Common myeloid progenitor, CD34-positive (primary cell): ENCODE data around the gene TBX21.

ENCODE experiments used
- CTCF ChIA-PET: fragments of 350-600 bp; sonication (Branson Sonifier 250); formaldehyde crosslinking; loops from one replicate; lab custom pipeline; 2021; ENCODE audit warnings: antibody characterized with exemption; lab: Charles Lee
- POLR2A ChIA-PET: fragments of 350-600 bp; sonication (Branson Sonifier 250); formaldehyde crosslinking; loops from one replicate; lab custom pipeline; 2021; ENCODE audit warnings: antibody characterized with exemption; lab: Charles Lee
- DNase-seq, 3 donors: peaks; one replicate each; pipeline versions ENCODE4 v3.0.0 to v3.0.0-alpha.2; 2013
- H3K27ac ChIP-seq, 2 experiments: 1 replicate in 1 of 2; 2 replicates in 1 of 2; pipeline ENCODE4 v1.7.0; 2013; ENCODE audit warnings: inconsistent platforms in 2 of 2, low read length in 2 of 2, mild to moderate bottlenecking in 2 of 2, low read depth in 1 of 2, moderate library complexity in 1 of 2; ENCODE audit not compliant: severe bottlenecking in 2 of 2, insufficient read depth in 1 of 2, poor library complexity in 1 of 2
- H3K27me3 ChIP-seq, 5 experiments: replicated peaks in 2 of 5; 1 replicate in 3 of 5; 2 replicates in 2 of 5; pipeline versions ENCODE4 v1.6.1 to v1.7.0; 2013; ENCODE audit warnings: low read length in 4 of 5, mild to moderate bottlenecking in 2 of 5, moderate library complexity in 2 of 5, inconsistent platforms in 1 of 5; ENCODE audit not compliant: insufficient read depth in 5 of 5, control insufficient read depth in 4 of 5
- H3K36me3 ChIP-seq, 4 experiments: 1 replicate in 2 of 4; 2 replicates in 2 of 4; pipeline versions ENCODE4 v1.6.1 to v1.7.0; 2013; ENCODE audit warnings: low read length in 3 of 4, control low read depth in 1 of 4, mild to moderate bottlenecking in 1 of 4; ENCODE audit not compliant: control insufficient read depth in 4 of 4, insufficient read depth in 4 of 4
- H3K4me1 ChIP-seq, 4 experiments: 1 replicate in 3 of 4; 2 replicates in 1 of 4; pipeline versions ENCODE4 v1.6.1 to v1.7.1; 2013; ENCODE audit warnings: low read length in 3 of 4, mild to moderate bottlenecking in 3 of 4, control low read depth in 1 of 4, inconsistent platforms in 1 of 4, moderate library complexity in 1 of 4; ENCODE audit not compliant: control insufficient read depth in 4 of 4, insufficient read depth in 4 of 4; ENCODE audit errors: control extremely low read depth in 1 of 4
- H3K4me3 ChIP-seq, 7 experiments: 1 replicate in 4 of 7; 2 replicates in 3 of 7; pipeline versions ENCODE4 v1.5.1 to v1.7.0; 2013; ENCODE audit warnings: mild to moderate bottlenecking in 7 of 7, low read length in 6 of 7, moderate library complexity in 6 of 7, inconsistent platforms in 2 of 7, low read depth in 2 of 7, control low read depth in 1 of 7; ENCODE audit not compliant: insufficient read depth in 4 of 7, control insufficient read depth in 1 of 7; ENCODE audit errors: extremely low read depth in 1 of 7
- H3K9me3 ChIP-seq, 5 experiments: 1 replicate in 4 of 5; 2 replicates in 1 of 5; pipeline versions ENCODE4 v1.6.1 to v1.7.1; 2013; ENCODE audit warnings: low read length in 4 of 5, mild to moderate bottlenecking in 2 of 5, inconsistent platforms in 1 of 5, low read depth in 1 of 5, moderate library complexity in 1 of 5; ENCODE audit not compliant: control insufficient read depth in 4 of 5, insufficient read depth in 2 of 5; ENCODE audit errors: control extremely low read depth in 1 of 5
- WGBS: methylation state at CpG from one replicate; pipeline ENCODE4 v1.1.5; 2013; ENCODE audit not compliant: insufficient coverage; 5-methylcytosine and 5-hydroxymethylcytosine counted together

TBX21 gene

GRCh38 chr17:47785538-47786123 is 52.6 kb downstream of the TBX21 start:
- H3K27ac ChIP-seq = no peak overlapping the region
- H3K4me3 ChIP-seq = no peak overlapping the region
- 46% methylated on average over 4 of the region's 5 CpGs for WGBS
- CTCF ChIA-PET = interaction anchor here (1.1 to 1.4 kb wide), 6 partner anchors 13 to 88 kb away, joined by 3 to 5 read pairs (median 3); no protein-coding TSS in a partner anchor
- POLR2A ChIA-PET = no interaction called here
- DNase-seq = peak; percentile 38 to 72 (median 69)
- H3K36me3 ChIP-seq = no peaks in the 10 kb centered on the region
- H3K27me3 ChIP-seq = peaks cover 4 to 56% (median 15%) of the 10 kb centered on the region in 5 experiments
- H3K4me1 ChIP-seq = peaks cover 0 to 8% (median 7%) of the 10 kb centered on the region in 4 experiments
- peaks cover 0 to 2% (median 0%) of the 10 kb centered on the region in 5 experiments for H3K9me3 ChIP-seq

- peaks cover 0 to 8% (median 7%) of the 10 kb centered on the region in 4 experiments for H3K4me1 ChIP-seq
- CTCF ChIA-PET = interaction anchor here (1.0 to 1.6 kb wide), 3 partner anchors 16 to 97 kb away, joined by 3 to 4 read pairs (median 3); no protein-coding TSS in a partner anchor
- H3K27me3 ChIP-seq = peaks cover 12 to 70% (median 25%) of the 10 kb centered on the region in 5 experiments
- H3K9me3 ChIP-seq = peaks cover 0 to 2% (median 0%) of the 10 kb centered on the region in 5 experiments
- H3K4me3 ChIP-seq = peak overlapping the region; percentile 27 to 65 (median 51)
- POLR2A ChIA-PET = no interaction called here
- peak; percentile 40 to 58 (median 56) for DNase-seq
- H3K27ac ChIP-seq = no peak overlapping the region
- H3K36me3 ChIP-seq = no peaks in the 10 kb centered on the region
- 2% methylated on average over 48 of the region's 70 CpGs for WGBS
Observed at GRCh38 chr17:47789611-47790561, 56.9 kb downstream of the TBX21 start.

DNA sequence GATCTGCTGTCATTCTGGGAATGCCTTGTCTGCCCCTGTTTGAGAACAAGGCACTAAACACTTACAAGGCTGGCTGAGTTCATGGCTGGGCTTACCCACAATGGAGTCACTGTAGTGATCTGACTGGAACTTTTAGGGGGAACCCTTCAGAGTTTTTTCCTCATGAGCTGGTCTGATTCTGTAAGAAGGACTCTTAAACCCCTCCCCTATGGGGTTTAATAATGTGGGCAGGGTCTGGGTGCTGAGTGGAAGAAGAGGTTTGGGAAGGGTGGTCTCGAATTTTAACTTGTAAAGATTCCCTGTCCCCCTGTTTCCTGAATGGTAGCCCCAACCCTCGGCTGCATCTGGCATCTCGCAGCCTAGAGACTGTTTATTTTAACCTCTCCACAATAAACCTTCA is 58.0 kb downstream of the TBX21 start:
- 60% methylated on average over 1 of the region's 3 CpGs for WGBS
- Histone ChIP-seq H3K4me3 (no peak overlapping the region), H3K27me3 (peaks cover 12 to 72% (median 27%) of the 10 kb centered on the region in 5 experiments), H3K36me3 (no peaks in the 10 kb centered on the region), H3K27ac (no peak overlapping the region), H3K4me1 (peaks cover 0 to 8% (median 7%) of the 10 kb centered on the region in 4 experiments), H3K9me3 (peaks cover 0 to 2% (median 0%) of the 10 kb centered on the region in 5 experiments)
- no peak for DNase-seq
- ChIA-PET CTCF (interaction anchor here (1.6 kb wide), 1 partner anchor 98 kb away, joined by 3 read pairs; no protein-coding TSS in a partner anchor), POLR2A (no interaction called here)

DNA sequence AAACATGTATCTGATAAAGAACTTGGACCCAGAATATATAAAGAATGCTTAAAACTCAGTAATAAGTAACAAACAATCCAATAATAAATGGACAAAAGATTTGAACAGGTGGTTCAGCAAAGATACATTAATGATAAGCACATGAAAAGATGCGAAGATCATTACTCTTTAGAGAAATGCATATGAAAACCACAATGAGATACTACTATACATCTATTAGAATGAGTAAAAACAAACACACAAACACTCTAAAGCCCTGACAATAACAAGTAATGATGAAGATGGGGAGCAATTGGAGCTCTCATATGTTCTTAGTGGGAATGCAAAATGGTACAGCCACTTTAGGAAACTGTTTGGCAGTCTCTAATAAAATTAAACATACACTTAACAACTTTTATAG is 59.4 kb downstream of the TBX21 start:
- Histone ChIP-seq H3K9me3 (peaks cover 0 to 2% (median 0%) of the 10 kb centered on the region in 5 experiments), H3K4me1 (peaks cover 0 to 8% (median 7%) of the 10 kb centered on the region in 4 experiments), H3K36me3 (no peaks in the 10 kb centered on the region), H3K4me3 (no peak overlapping the region), H3K27me3 (peaks cover 12 to 69% (median 27%) of the 10 kb centered on the region in 5 experiments), H3K27ac (no peak overlapping the region)
- no peak for DNase-seq
- POLR2A ChIA-PET = no interaction called here
- CTCF ChIA-PET = interaction anchor here (1.3 to 1.5 kb wide), 2 partner anchors 9 kb away, joined by 3 to 6 read pairs; no protein-coding TSS in a partner anchor
- WGBS = no CpG with 5 or more reads among the region's 1 CpG

DNA sequence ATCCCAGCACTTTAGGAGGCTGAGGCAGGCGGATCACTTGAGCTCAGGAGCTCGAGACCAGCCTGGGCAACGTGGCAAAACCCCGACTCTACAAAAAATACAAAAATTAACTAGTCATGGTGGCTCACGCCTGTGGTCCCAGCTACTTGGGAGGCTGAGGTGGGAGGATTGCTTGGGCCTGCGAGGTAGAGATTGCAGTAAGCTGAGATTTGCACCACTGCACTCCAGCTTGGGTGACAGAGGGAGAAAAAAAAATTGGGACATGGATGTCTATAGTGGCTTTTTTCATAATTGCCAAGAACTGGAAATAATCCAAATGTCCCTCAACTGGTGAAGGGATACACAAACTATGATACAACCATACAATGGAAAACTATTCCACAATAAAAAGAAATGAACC is 59.9 kb downstream of the TBX21 start:
- DNase-seq = no peak
- 73% methylated on average over 6 of the region's 6 CpGs for WGBS
- Histone ChIP-seq H3K9me3 (peaks cover 0 to 2% (median 0%) of the 10 kb centered on the region in 5 experiments), H3K4me3 (no peak overlapping the region), H3K4me1 (peaks cover 0 to 8% (median 7%) of the 10 kb centered on the region in 4 experiments), H3K27me3 (peaks cover 12 to 64% (median 27%) of the 10 kb centered on the region in 5 experiments), H3K27ac (no peak overlapping the region), H3K36me3 (no peaks in the 10 kb centered on the region)
- ChIA-PET POLR2A (no interaction called here), CTCF (interaction anchor here (1.3 to 1.7 kb wide), 3 partner anchors 8 to 13 kb away, joined by 3 to 6 read pairs (median 4); no protein-coding TSS in a partner anchor)
